HepG2 (cell line): ENCODE results near the gene MME. TPM values are rescaled to one million over a fixed set of nuclear protein-coding genes. Genes with fewer than 3 reads are reported as not detected.

ENCODE experiments used
- ATAC-seq: fragments of 200-7000 bp; cut with Tn5 transposase; 3 replicates; pipeline ENCODE4 v1.9.1; 2020; ENCODE audit warnings: mild to moderate bottlenecking, moderate library complexity
- BruUV-seq: library from RNA; stranded (reverse); fragments of 400-500 nt; replicated peaks from 2 replicates; lab custom pipeline; 2021; lab: Mats Ljungman, UMichigan
- CTCF ChIA-PET: fragments of 300-600 bp; formaldehyde crosslinking; extraction: SDS; loops from one replicate; lab custom pipeline; 2021; ENCODE audit warnings: low total read pairs, inconsistent platforms, low intra/inter-chr PET ratio; lab: Yijun Ruan, JAX
- POLR2A ChIA-PET: fragments of 350-600 bp; sonication (Branson Sonifier 250); formaldehyde crosslinking; loops from one replicate; lab custom pipeline; 2020; ENCODE audit warnings: antibody characterized with exemption, inconsistent platforms; lab: Yijun Ruan, JAX
- DNase-seq: peaks from one replicate; pipeline ENCODE4 v3.0.0-alpha.2; 2015; ENCODE audit warnings: low spot score
- FAIRE-seq: peaks from 3 replicates; lab custom pipeline; 2011; peaks lifted over from hg19 to GRCh38; lab: Jason Lieb, UNC
- H2AFZ ChIP-seq: one replicate; pipeline ENCODE4 v1.6.1; 2011; ENCODE audit warnings: low read length, inconsistent platforms
- H3K27ac ChIP-seq: fragments of 300-600 bp; 3 replicates; pipeline ENCODE4 v1.8.0; 2011; ENCODE audit warnings: mixed run types, mild to moderate bottlenecking, mixed read lengths, low read length, inconsistent platforms; ENCODE audit not compliant: insufficient read depth; ENCODE audit errors: extremely low read length
- H3K27me3 ChIP-seq, 2 experiments: fragments of 200-600 bp in 1 of 2; 2 replicates in 1 of 2; 3 replicates in 1 of 2; pipeline versions ENCODE4 v1.6.0 to v1.8.0; 2011; ENCODE audit warnings: low read length in 2 of 2, mild to moderate bottlenecking in 2 of 2, moderate library complexity in 2 of 2, inconsistent platforms in 1 of 2; ENCODE audit not compliant: insufficient read depth in 2 of 2, control insufficient read depth in 1 of 2
- H3K36me3 ChIP-seq, 2 experiments: fragments of 200-600 bp in 1 of 2; replicated peaks in 1 of 2; 2 replicates in 1 of 2; 3 replicates in 1 of 2; pipeline versions ENCODE4 v1.5.1 to v1.8.0; 2011; ENCODE audit warnings: low read length in 2 of 2, inconsistent platforms in 1 of 2; ENCODE audit not compliant: insufficient read depth in 2 of 2, control insufficient read depth in 1 of 2
- H3K4me1 ChIP-seq: 2 replicates; pipeline ENCODE4 v1.5.1; 2012; ENCODE audit warnings: low read length, inconsistent platforms; ENCODE audit not compliant: insufficient read depth
- H3K4me2 ChIP-seq: 2 replicates; pipeline ENCODE4 v1.6.0; 2011; ENCODE audit warnings: low read depth, low read length, inconsistent platforms
- H3K4me3 ChIP-seq, 3 experiments: fragments of 200-600 bp in 1 of 3; sonication (generic), shearing (Covaris generic) in 1 of 3; replicated peaks in 1 of 3; 2 replicates each; pipeline ENCODE4 v1.5.1; 2011 to 2016; ENCODE audit warnings: low read length in 3 of 3, inconsistent platforms in 2 of 3, low read depth in 2 of 3, mild to moderate bottlenecking in 2 of 3, control low read depth in 1 of 3, mixed read lengths in 1 of 3; ENCODE audit not compliant: insufficient read depth in 1 of 3
- H3K79me2 ChIP-seq: one replicate; pipeline ENCODE4 v1.6.1; 2011; ENCODE audit warnings: low read length, inconsistent platforms; ENCODE audit not compliant: insufficient read depth
- H3K9ac ChIP-seq: 2 replicates; pipeline ENCODE4 v1.6.0; 2011; ENCODE audit warnings: mild to moderate bottlenecking, low read depth, low read length, inconsistent platforms; ENCODE audit not compliant: insufficient read depth
- H3K9me3 ChIP-seq: 2 replicates; pipeline ENCODE4 v1.5.1; 2012; ENCODE audit warnings: mild to moderate bottlenecking, low read length
- H4K20me1 ChIP-seq: 2 replicates; pipeline ENCODE4 v1.6.0; 2011; ENCODE audit warnings: inconsistent platforms, mild to moderate bottlenecking, low read length, moderate library complexity; ENCODE audit not compliant: insufficient read depth
- ATF3 ChIP-seq: sonication (generic); formaldehyde crosslinking; IDR thresholded peaks from 2 replicates; pipeline ENCODE4 v1.4.0; 2020; ENCODE audit warnings: missing genetic modification reagents
- CREM ChIP-seq, 2 experiments: sonication (generic) in 1 of 2; formaldehyde crosslinking in 1 of 2; IDR thresholded peaks; 2 replicates each; pipeline versions ENCODE4 v1.4.0 to v1.6.1; 2016 to 2020; ENCODE audit warnings: antibody characterized with exemption in 1 of 2, mild to moderate bottlenecking in 1 of 2, missing genetic modification reagents in 1 of 2
- GZF1 ChIP-seq: sonication (generic); formaldehyde crosslinking; IDR thresholded peaks from 2 replicates; pipeline ENCODE4 v1.5.1; 2020; ENCODE audit warnings: mild to moderate bottlenecking, missing genetic modification reagents
- HMGA1 ChIP-seq: sonication (generic); formaldehyde crosslinking; conservative IDR thresholded peaks from 2 replicates; pipeline ENCODE4 v1.4.0; 2020; ENCODE audit warnings: missing genetic modification reagents
- KDM1A ChIP-seq: IDR thresholded peaks from 2 replicates; pipeline ENCODE4 v1.6.1; 2016; ENCODE audit warnings: missing compliant biosample characterization
- KDM3A ChIP-seq: IDR thresholded peaks from 2 replicates; pipeline ENCODE4 v1.6.1; 2018; ENCODE audit warnings: low read depth, missing compliant biosample characterization
- PHF8 ChIP-seq: sonication (generic); formaldehyde crosslinking; IDR thresholded peaks from 2 replicates; pipeline ENCODE4 v1.5.0; 2020; ENCODE audit warnings: missing genetic modification reagents
- RORA ChIP-seq: sonication (generic); formaldehyde crosslinking; IDR thresholded peaks from 2 replicates; pipeline ENCODE4 v1.5.0; 2020; ENCODE audit warnings: mild to moderate bottlenecking, missing genetic modification reagents, moderate library complexity
- SCMH1 ChIP-seq: sonication (generic); formaldehyde crosslinking; IDR thresholded peaks from 2 replicates; pipeline ENCODE4 v1.9.0; 2021; ENCODE audit warnings: missing genetic modification reagents, mild to moderate bottlenecking, borderline replicate concordance
- SNAPC2 ChIP-seq: sonication (generic); formaldehyde crosslinking; IDR thresholded peaks from 2 replicates; pipeline ENCODE4 v1.8.1; 2022; ENCODE audit warnings: mild to moderate bottlenecking, missing genetic modification reagents
- ZFP91 ChIP-seq: sonication (generic); formaldehyde crosslinking; IDR thresholded peaks from 2 replicates; pipeline ENCODE4 v1.9.0; 2022; ENCODE audit warnings: missing genetic modification reagents, mild to moderate bottlenecking, borderline replicate concordance
- ZNF138 ChIP-seq: sonication (generic); formaldehyde crosslinking; IDR thresholded peaks from 2 replicates; pipeline ENCODE4 v1.5.0; 2020; ENCODE audit warnings: mild to moderate bottlenecking, low read depth, missing genetic modification reagents
- ZNF441 ChIP-seq: sonication (generic); formaldehyde crosslinking; IDR thresholded peaks from 2 replicates; pipeline ENCODE4 v1.7.0; 2021; ENCODE audit warnings: missing genetic modification reagents, borderline replicate concordance
- ZNF574 ChIP-seq: sonication (generic); formaldehyde crosslinking; IDR thresholded peaks from 2 replicates; pipeline ENCODE4 v1.4.0; 2020; ENCODE audit warnings: missing genetic modification reagents
- ZNF709 ChIP-seq: sonication (generic); formaldehyde crosslinking; IDR thresholded peaks from 2 replicates; pipeline ENCODE4 v1.5.0; 2020; ENCODE audit warnings: mild to moderate bottlenecking, missing genetic modification reagents
- ZNF710 ChIP-seq: sonication (generic); formaldehyde crosslinking; IDR thresholded peaks from 2 replicates; pipeline ENCODE4 v1.5.0; 2020; ENCODE audit warnings: mild to moderate bottlenecking, missing genetic modification reagents, borderline replicate concordance
- ZNF749 ChIP-seq: sonication (generic); formaldehyde crosslinking; IDR thresholded peaks from 2 replicates; pipeline ENCODE4 v1.8.0; 2022; ENCODE audit warnings: mild to moderate bottlenecking, missing genetic modification reagents, moderate library complexity, borderline replicate concordance
- ZSCAN29 ChIP-seq: sonication (generic); formaldehyde crosslinking; conservative IDR thresholded peaks from 2 replicates; pipeline ENCODE4 v1.4.0; 2020; ENCODE audit warnings: mild to moderate bottlenecking, missing genetic modification reagents
- WGBS: methylation state at CpG from one replicate; pipeline ENCODE4 v1.1.6; 2017; ENCODE audit warnings: low lambda C conversion rate; 5-methylcytosine and 5-hydroxymethylcytosine counted together
- in situ Hi-C: cut with HindIII; loops from 2 replicates; pipeline ENCODE4 v1.10.0; 2017; ENCODE audit warnings: low pct_unique_long_range_greater_than_20kb; ENCODE audit not compliant: extremely low pct_ligation_motif_present
- intact Hi-C: fragments of 100-400 bp; cut with micrococcal nuclease; formaldehyde crosslinking; loops from one replicate; pipeline ENCODE4 v1.10.0; 2022; ENCODE audit not compliant: unreplicated experiment
- polyA plus RNA-seq, 8 experiments: library from polyadenylated mRNA; depleted of rRNA in 3 of 8; stranded (reverse) in 7 of 8; unstranded in 1 of 8; fragments of >200 nt; fragmentation: Illumina TruSeq in 4 of 8; extraction: Trizol in 4 of 8; gene quantifications; 2 replicates each; pipeline versions ENCODE4 v1.2.1 to v1.2.3, GENCODE V29; 2011 to 2016; ENCODE audit warnings: low read depth in 4 of 8, missing spikeins in 1 of 8, mixed read lengths in 1 of 8; ENCODE audit not compliant: insufficient read depth in 1 of 8
- total RNA-seq, 5 experiments: library from RNA; depleted of rRNA; stranded (reverse); fragments of >200 nt; fragmentation: Illumina TruSeq; extraction: Trizol; gene quantifications; 2 replicates each; pipeline ENCODE4 v1.2.3, GENCODE V29; 2016; ENCODE audit warnings: low read depth in 1 of 5

The MME gene
- total and polyA plus RNA-seq, 2 of the 13 experiments (the other 11 are each of a cell fraction or from before 2014, with no cell fraction given): not detected

GRCh38 chr3:155131104-155131503 is 51.0 kb downstream of the MME start:
- FAIRE-seq (no peak), DNase-seq (no peak), ATAC-seq (no peak)
- no peaks in the 10 kb centered on the region for H3K27me3 ChIP-seq
- intact Hi-C loops: no loop called here
- no peak overlapping the region for H3K27ac ChIP-seq
- 52% methylated on average over 4 of the region's 4 CpGs for WGBS
- ChIA-PET POLR2A (no interaction called here), CTCF (no interaction called here)
- H2AFZ ChIP-seq: no peak overlapping the region
- TF ChIP-seq ZNF574 (CRISPR knock-in tag) (no peak), RORA (CRISPR knock-in tag) (no peak), HMGA1 (no peak), ZSCAN29 (CRISPR knock-in tag) (no peak), ZNF749 (CRISPR knock-in tag) (no peak), ZFP91 (CRISPR knock-in tag) (no peak), ATF3 (CRISPR knock-in tag) (no peak), GZF1 (CRISPR knock-in tag) (no peak), ZNF709 (CRISPR knock-in tag) (no peak), SNAPC2 (no peak), SCMH1 (CRISPR knock-in tag) (no peak), ZNF441 (CRISPR knock-in tag) (no peak), CREM (IDR thresholded peaks at IDR 0.05) (no peak), CREM (CRISPR knock-in tag; IDR thresholded peaks at IDR 0.05) (no peak), ZNF138 (CRISPR knock-in tag) (no peak), PHF8 (CRISPR knock-in tag) (no peak), ZNF710 (CRISPR knock-in tag) (no peak), KDM3A (no peak), KDM1A (CRISPR knock-in tag) (no peak)
- BruUV-seq: no TSS peak
- no peaks in the 10 kb centered on the region for H3K36me3 ChIP-seq
- H3K9me3 ChIP-seq: no peaks in the 10 kb centered on the region
- in situ Hi-C loops: no loop called here
- no peaks in the 10 kb centered on the region for H3K79me2 ChIP-seq
- no peaks in the 10 kb centered on the region for H4K20me1 ChIP-seq
- H3K4me3 ChIP-seq: no peak overlapping the region
- no peak overlapping the region for H3K4me2 ChIP-seq
- no peak overlapping the region for H3K9ac ChIP-seq
- no peaks in the 10 kb centered on the region for H3K4me1 ChIP-seq
